Measurements from ENCODE around the gene NEAT1.
"Not testable (repeated sequence)": the region's sequence is repeated elsewhere in the genome, so short reads cannot be mapped to it uniquely, and the experiment has no call there.

NEAT1 gene

DNA sequence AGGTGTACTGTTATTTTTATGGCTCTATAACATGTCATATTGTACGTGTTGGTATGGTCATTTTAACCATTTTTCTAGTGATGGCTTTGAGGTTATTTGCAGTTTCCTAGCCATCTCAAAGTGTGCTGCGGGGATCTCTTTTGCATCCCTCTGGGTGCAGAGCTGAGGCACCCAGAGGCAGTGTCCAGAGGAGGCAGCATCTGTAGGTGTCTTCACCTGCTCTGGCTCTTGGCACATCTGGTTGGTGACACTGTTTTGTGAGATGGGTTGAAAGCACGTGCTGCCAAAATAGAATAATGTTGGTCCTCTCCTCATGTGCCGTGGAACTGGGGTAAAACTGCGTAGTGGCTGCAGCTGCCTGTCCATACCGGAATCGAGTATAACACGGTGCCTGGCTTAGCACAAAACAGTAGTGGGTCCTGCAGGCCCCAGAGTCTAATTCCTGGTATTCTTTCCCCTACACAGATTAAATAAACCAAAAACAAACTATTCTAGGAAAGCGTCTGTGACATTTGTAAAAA lies 12.9 kb downstream of the NEAT1 start:
- DNase-seq = no peak

DNA sequence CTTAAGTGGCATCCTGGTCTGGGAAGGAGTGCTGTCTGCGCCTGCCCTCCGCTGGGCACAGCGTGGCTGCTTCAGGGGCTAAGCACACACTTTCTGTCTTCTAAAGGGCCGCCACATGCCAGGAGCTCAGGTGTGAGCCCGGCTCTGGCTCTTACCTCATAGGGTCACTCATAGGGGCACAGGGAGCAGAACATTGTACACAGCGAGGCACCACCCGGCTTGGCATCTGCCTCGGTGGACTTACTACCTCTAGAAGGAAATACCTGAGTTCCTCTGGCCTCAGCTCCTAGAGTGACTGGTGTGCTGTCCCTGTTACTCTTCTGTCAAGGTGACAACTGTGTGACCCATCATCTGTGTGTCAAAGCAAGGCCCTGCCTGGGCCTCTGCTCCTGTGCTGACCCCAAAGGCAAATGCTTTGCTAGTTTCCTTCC lies 13.4 kb downstream of the NEAT1 start:
- DNase-seq = no peak

DNA sequence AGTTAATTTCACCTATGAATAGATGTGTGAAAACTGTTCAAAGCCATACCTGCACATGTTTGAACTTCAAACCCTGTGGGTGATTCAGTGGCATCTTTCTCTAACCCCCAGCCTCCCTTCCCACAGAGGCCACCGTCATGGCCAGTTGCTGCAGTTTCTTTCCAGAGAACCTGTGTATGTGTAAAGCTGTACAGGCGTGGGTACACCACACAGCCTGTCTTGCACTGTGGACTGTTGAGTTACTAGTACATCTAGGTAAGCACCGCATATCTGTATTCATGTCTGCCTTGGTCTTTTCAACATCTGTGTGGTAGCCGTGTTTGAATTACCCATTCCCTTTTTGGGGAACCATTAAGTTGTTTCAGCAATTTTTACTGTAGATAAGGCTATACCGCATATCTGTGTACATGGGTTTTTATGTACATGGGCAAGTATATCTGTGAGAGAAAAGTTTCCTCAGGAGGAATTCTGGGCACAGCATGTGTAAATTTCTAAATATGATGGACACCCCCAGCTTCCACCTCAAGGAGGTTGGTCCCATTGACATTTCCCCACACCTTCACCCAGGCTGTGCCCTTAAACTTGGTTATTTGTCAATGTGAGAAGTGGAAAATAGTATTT lies 13.9 kb downstream of the NEAT1 start:
- DNase-seq = no peak

DNA sequence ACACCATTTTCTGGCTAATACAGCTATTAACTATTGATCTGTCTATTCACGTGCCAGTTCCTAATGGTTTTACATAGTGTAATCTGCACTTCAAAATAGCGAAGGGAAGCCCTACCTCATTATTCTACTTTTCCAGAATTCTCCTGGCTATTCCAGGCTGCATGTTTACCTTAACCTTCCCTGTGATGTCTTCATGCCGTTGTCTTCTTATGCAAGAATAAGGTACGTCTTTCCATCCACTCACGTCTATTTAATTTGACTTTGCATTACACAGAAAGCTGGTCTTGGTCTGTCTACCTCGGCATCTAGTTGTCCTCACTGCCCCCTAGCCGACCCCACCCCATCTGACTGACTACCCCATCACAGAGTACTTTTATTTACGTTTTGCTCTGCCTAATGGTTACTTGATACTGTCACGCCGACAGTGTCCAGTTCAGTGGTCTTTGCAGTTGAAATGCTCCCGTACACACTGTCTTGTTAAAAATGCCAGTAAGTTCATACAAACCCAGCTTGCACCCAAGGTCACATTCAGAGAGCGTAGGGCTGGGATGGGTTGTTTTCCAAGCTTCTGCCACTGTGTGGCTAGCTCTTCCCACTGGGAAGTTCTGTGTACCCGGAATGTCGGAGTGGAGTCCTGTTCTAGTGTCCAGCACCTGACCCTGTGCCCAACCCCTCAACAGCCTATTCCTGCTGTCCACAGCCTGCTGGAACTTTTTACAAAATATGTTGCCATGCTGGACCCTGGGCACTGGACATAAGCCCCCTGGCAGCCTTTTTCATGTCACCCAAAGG lies 15.0 kb downstream of the NEAT1 start:
- no peak for DNase-seq

DNA sequence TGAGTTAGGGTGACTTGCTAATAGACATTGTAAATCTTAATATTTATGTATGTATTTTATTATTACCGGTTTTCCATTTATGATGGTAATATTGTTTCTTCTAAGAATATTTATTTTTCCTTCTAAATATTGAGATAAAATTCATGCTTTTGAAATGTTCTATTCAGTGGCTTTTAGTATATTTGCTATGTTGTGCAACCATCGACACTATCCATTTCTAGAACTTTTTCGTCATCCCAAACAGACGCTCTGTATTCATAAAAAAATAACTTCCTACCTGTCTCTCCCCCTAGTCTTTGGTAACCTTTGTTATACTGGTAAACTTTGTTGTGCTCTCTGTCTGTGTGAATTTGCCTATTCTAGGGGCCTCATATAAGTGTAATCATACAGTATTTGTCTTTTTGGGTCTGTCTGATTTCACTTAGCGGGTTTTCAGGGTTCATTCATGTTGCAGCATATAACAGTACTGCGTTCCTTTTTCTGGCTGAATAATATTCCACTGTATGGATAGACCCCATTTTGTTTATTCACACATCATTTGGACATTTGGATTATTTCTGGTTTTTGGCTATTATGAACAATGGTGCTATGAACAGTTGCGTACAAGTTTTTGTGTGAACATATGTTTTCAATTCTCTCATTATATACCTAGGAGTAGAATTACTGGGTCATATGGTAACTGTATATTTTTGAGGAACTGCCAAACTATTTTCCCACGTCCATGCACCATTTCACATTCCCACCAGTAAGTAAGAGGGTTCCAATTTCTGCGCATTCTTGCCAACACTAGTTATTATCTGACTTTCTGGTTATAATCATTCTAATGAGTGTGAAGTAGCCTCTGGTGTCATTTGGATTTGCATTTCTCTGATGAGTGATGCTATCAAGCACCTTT lies 15.9 kb downstream of the NEAT1 start:
- no peak for DNase-seq

DNA sequence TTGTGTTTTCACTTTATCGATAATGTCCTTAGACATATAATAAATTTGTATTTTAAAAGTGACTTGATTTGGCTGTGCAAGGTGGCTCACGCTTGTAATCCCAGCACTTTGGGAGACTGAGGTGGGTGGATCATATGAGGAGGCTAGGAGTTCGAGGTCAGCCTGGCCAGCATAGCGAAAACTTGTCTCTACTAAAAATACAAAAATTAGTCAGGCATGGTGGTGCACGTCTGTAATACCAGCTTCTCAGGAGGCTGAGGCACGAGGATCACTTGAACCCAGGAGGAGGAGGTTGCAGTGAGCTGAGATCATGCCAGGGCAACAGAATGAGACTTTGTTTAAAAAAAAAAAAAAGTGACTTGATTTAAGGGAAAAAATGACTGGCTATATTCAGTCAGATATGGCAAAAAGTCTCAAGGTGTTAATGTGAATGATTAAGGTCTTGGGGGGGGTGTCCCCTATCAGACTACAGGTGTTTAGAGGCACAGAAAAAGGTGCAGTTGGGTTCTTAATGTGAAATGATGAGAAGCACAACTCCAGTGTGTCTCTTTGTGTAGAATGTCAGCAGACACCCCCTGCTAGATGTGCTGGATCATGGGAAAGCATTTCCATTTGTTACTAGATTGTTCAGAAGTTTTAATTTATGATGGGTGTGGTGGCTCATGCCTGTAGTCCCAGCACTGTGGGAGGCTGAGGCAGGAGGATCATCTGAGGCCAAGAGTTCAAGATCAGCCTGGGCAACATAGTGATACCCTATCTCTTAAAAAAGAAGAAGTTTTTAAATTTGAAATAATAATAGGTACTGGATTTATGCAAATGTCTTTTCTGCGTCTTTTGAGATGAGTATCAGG lies 17.0 kb downstream of the NEAT1 start:
- no peak for DNase-seq

DNA sequence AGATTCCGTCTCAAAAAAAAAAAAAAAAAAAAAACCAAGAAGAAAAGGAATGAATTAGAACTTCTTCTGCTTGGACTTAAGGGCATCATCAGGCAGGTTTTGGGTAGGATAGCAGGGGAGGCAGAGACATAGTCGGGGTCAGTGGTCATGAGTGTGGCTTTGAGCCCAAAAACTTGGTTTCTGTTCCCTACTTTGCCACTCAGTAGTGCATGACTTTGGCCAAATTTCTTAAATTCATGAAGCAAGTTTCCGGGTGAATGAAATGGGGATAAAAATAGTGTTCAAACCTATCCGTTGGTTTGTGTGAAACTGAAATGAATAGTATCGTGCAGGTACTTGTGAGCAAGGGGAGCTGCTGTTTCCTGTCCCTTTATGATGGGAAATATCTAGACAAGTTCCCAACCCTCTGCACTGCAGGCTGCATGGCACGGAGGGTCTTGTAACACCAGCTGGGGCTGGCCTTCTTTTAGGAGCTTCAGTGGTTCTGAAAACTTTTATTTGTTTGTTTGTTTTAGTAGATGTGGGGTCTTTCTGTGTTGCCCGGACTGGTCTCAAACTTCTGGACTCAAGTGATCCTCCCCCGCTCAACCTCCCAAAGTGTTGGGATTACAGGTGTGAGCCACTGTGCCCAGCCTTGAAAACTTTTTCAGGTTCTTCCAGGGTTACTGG lies 18.4 kb downstream of the NEAT1 start:
- DNase-seq = no peak

DNA sequence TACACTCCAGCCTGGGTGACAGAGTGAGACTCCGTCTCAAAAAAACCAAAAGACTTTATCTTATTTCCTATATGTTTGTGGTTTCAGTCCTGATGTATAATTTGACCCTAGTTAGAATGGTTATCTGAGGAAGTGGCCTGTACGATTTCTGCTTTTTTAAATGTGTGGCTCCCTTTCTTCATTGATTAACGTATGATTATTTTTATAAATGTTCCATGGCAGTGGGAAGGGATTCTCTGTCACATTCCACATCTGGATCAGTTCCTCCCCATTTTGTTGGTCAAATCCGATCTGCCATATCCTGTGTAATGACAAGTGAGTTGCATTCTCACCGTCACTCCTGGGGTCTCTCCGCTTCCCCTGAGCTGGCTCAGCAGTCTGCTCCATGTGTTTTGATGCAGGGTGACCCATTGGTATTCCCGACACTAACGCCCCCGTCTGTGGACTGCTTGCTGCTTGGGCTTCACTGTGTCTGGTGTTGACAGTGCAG lies 20.3 kb downstream of the NEAT1 start:
- DNase-seq = no peak

DNA sequence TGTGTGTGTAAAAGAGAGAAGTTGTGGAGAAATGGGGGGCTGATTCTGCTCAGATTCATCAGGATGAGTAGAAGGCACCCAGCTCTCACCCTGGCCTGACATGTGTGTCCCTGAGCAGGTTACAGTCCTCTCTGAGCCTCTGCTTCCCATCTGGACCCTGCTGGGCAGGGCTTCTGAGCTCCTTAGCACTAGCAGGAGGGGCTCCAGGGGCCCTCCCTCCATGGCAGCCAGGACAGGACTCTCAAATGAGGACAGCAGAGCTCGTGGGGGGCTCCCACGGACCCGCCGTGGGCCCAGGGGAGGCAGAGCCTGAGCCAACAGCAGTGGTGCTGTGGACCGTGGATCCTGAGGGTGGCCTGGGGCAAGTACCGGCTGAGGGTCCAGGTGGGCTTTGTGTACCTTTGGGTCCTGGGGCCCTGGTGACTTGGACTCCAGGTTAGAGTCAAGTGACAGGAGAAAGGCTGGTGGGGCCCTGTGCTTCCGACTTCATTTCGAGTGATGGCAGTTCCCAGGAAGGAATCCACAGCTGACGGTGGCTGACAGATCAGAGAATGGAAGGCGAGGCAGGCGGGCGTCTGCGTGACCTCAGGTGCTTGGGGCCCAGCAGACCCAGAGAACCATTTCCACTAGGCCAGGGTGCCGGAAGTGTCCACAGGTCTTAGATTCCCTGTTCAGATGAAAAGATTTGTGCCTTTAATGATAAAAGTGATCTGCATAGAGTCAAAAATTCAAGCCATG lies 21.9 kb downstream of the NEAT1 start:
- no peak for DNase-seq

DNA sequence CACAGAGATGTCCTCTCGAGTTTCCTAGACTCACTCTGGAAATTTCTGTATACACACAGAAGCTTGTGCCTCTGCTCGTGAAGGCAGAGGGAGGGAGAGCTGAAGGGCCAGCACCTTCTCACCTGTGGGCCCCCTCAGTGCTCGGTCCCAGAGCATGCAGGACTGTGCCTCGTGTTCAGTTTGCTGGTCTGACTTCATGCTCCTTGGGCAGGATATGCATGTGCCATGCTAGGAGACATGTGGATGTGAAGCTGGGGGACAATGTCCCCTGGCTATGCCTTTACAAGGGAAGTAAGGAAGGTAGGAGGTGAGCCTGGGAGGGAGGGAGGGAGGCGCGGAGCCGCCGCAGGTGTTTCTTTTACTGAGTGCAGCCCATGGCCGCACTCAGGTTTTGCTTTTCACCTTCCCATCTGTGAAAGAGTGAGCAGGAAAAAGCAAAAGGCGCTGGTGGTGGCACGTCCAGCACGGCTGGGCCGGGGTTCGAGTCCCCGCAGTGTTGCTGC lies 22.6 kb downstream of the NEAT1 start:
- DNase-seq = no peak

DNA sequence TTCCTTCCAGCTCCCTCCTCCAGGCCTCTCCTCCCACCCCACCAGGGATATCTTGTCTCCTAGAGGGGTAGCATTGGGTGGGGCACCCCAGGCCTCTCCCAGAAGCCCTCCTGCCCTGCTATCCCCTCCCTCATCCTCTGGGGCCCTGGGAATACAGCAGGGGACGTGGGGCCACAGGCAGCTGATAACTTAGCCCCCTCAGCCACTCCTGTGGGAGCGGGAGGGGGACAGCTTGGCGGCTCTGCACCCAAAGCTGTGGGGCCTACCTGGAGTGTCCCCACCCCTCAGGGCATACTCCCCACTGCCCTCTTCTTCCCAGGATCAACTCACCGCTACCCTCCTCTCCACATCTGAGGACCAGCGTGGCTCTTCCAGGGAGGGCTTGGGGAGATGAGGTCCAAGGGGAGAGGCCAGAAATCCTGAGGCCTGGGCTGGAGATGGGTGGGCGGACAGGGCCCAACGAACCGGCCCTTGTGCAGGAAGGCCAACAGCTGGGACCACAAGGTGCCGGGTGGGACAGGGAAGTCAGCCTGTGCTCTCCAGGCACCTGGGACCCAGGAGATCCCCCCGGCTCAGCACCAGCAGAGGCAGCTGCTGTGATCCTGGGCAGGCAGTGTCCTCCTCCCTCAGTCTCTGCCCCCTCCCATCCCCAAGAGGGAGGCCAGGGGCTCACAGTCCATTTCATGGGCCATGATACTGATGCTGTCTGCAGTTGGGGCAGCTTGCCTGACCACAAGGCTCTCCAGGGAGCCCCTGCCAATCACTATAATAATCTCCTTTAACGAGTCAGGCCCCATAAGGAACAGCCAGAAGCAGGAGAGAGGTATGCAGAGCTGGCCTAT lies 23.2 kb downstream of the NEAT1 start:
- DNase-seq = no peak

DNA sequence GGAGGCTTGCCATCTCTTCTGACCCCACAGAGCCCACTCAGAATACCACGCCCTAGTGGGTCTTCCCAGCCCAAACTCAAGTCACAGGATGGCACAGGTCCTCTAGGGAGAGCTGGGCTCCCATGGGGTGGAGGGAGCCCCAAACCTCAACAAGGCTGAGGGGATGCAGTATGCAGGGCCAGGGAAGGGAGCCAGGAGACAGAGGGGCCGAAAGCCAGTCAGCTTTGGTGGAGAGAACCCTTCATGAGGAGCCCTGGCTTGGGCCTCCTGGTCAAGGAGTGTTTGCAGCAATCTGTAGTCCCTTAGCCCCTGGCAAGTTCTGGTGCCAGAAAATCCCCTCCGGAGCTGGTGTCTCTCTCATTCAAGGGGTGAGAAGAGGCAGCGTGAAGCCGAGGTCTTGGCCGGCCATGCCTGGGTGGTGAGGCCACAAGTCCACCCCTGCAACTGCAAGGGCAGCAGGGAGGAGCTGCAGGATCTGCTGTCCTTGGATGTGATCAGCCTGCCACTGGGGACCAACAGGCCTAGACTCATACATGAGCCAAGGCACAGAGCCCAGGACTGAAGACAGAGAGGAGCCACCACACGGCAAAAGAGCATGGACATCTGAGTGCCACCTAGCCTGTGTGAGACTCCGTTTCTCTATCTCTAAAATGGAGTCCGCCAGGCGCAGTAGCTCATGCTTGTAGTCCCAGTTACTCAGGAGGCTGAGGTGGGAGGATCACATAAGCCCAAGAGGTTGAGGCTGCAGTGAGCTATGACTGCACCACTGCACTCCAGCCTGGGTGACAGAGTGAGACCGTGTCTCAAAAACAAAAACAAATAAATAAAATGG lies 24.1 kb downstream of the NEAT1 start:
- no peak for DNase-seq

DNA sequence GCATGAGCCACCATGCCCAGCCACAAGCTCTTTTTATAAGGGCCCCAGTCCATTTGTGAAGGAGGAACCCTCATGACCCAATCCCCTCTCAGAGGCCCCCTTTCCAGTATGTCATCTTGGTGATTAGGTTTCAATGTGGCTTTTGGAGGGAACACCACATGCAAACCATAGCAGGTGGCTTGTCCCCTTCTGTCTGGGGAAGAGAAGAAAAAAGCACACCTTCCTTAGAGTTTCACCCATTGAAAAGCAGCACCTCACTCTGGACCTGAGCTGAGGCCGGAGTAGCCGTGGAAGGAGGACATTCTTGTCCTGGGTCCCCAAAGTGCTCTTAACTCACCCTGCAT lies 25.4 kb downstream of the NEAT1 start:
- no peak for DNase-seq

DNA sequence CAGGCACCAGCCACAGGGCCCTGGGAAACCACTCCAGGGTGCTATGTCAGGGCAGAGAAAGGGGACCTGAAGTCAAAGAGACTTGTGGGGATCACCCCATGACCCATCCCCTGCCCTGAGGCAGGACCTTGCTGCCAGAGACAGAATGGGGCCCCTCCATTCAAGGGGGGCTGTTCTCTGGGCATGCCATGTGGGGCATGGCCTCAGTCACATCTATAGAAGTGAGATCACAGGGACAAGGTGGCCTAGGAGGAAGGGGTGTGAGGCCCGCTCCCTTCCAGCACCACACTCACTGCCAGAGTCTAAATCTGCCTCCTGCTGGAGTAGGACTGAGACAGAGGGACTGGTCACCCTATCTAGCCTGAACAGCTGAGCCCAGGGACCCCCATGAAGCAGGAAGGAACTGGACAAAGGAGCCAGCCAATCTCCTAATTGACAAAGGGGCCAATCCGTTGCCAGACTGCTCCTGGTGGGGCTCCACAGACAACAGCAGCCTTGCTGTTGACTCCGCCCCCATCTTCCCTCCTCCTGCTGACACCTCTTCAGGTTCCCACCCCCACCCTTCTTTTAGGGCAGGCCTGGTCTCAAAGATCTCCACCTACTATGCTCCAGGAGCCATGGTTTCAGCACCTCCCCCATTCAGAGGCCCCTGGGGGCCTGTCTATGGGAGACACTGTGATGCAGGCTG lies 26.0 kb downstream of the NEAT1 start:
- DNase-seq = no peak

DNA sequence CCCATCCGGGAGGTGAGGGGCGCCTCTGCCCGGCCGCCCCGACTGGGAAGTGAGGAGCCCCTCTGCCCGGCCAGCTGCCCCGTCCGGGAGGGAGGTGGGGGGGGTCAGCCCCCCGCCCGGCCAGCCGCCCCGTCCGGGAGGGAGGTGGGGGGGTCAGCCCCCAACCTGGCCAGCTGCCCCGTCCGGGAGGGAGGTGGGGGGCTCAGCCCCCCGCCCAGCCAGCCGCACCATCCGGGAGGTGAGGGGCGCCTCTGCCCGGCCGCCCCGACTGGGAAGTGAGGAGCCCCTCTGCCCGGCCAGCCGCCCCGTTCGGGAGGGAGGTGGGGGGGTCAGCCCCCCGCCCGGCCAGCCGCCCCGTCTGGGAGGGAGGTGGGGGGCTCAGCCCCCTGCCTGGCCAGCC lies 28.7 kb downstream of the NEAT1 start:
- DNase-seq = not testable (repeated sequence)

DNA sequence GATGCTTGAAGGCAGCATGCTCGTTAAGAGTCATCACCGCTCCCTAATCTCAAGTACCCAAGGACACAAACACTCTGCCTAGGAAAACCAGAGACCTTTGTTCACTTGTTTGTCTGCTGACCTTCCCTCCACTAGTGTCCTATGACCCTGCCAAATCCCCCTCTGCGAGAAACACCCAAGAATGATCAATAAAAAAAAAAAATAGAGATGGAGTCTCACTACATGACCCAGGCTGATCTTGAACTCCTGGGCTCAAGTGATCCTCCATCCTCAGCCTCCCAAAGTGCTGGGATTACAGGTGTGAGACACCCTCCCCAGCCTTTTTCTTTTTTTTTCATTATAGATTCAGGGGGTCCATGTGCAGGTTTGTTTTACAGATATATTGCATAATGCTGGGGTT lies 29.7 kb downstream of the NEAT1 start:
- not testable (repeated sequence) for DNase-seq

DNA sequence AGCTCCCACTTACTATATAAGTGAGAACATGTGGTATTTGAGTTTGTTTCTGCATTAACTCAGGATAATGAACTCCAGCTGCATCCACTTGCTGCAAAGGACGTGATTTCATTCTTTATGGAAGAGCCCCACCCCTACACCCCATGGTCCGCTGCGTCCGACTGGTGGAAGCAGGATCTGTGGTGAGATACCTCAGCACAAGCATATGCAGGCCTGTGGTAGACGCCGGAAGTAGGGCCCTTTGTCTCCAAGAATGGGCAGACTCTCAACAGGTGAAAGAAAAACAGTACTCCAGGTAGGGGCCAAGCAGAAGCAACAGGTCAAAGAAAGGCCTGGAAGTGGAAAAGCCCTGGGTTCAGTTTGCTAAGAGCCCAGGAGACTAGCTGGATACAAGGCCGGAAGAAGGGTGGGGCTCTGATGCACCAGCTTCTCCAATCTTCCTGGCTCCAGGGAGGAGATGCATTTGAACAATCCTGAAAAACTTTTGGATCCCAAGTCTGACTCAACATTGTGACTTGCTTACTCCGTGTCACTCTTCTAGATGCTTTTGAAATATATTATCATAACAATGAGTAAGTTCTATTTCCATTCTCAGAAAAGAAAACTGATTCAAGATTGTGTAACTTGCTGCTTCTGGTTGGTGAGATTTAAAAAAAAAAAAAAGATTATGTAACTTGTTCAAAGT lies 30.4 kb downstream of the NEAT1 start:
- DNase-seq = no peak

DNA sequence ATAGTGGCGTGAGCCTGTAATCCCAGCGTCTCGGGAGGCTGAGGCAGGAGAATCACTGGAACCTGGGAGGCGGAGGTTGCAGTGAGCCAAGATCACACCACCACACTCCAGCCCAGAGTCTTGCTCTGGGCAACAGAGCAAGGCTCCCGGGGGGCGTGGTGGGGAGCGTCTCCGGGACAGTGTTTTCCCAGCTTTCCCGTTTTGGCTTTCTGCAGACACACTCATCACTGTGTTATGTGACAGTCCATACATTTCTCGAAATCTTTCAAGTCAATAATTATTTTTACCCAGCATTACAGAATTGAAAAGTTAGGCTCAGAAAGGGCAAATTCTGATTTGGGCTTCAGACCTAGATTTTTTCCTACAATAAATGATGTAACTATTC lies 31.7 kb downstream of the NEAT1 start:
- DNase-seq = no peak

Data from activated CD4-positive, alpha-beta T cell treated with anti-CD3 and anti-CD28 coated beads, Interleukin-2, amount 50 U/mL, for 1 hour (primary cell).